Activated CD4-positive, alpha-beta T cell treated with anti-CD3 and anti-CD28 coated beads, Interleukin-2, Interleukin-4, amounts not matched to agents 100 ng/mL and 50 ng/mL, durations not matched to agents 16 hours and 8 hours (primary cell): Measurements from ENCODE around the gene AGFG1.

ENCODE experiments used
- DNase-seq: peaks from one replicate; pipeline ENCODE4 v3.0.0-alpha.2; 2020; ENCODE audit warnings: low spot score

The AGFG1 gene

DNA sequence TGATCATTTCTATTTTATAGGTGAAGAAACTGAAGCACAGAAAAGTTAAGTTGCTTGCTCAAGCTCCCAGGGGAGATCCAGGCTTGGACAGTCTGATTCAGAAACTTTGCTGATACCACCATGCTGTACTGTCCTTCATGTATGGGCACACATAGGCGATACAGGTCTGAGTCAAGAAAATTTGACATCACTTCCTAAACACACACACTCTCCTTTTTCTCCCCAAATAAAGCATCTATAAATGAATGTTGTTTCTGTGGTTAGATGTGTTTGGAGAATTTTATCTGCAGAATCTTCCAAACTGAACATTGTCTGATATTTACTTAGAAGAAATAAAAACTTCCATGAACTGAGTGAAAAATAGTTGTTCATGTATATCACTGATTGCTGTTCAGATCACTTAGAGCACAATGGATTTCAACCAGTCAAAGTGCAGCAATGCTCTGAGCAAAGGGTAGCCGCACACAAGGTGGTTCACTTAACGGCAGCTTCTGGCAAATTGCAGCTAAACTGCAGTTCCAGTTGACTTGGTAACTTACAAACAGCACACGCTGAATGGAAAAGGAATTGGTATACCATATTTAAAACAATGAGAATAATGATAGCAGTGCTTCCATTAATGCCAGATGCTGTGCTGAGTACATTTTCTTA is 10.0 kb upstream of the AGFG1 start:
- peak; percentile 41 for DNase-seq

DNA sequence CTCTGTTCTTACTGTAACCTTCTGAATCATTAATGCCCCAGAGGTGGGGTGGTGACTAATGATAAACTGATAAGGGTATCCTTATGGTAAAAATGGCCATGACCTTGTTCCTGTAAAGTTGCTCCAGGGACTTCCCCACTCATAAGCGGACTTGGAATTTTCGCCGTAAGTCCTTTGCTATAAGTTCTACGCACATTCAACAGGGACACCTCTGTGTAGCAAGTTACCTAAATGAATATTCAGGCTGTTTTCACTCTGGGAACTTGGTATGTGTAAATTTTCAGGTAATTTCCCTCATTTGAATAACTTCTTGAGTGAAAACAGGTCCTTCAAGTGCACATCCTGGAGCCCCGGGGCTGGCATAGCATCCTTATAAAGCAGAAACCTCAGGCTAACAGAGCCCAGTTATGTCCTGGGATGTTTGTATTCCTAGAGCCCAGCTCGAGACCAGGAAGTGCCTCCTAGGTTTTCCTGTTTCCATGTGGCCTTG is 9.4 kb upstream of the AGFG1 start:
- DNase-seq, result peak; percentile 66

DNA sequence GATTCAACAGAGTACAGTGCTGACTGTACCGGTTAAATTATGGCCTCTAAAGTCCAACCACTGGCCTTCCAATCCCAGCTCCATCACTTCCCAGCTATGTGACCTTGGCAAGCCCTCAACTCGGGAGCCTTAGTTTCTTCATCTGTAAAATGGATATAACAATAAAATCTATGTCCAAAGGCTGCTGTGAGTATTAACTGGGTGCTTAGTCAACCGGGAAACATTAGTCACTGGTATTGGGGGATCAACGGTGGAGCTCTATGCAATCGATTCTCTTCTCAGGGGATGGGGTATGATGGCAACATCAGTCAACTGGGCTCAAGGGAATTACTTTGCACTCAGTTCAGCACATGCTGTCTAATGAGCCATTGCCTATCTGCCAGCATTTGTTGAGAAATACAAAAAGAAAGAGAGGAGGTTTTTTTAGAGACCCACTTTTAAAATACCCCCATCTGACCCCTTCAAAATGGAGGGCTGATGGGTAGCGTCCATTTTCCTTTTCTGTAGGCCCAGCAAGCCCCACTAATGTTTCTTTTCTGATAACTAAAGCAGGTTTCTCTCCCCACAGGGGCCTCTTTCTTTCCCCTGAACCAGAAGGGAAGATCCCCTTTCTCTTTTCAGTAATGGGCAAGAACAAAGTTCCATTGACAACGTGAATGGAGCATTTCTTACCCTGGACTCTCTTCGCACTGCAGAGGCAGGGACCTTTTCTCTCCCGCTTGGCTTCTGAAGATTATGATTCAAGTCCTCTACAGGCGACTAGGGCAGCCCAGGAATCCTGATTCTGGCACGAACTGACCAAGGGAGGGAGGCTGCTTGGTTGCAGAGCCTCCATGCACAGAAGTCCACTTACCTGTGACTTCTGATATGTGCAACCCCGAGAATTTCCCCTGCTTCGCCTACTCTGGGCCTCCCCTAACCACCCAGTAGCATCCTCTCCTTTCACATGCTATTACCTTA is 8.7 kb upstream of the AGFG1 start:
- peak; percentile 62 for DNase-seq

DNA sequence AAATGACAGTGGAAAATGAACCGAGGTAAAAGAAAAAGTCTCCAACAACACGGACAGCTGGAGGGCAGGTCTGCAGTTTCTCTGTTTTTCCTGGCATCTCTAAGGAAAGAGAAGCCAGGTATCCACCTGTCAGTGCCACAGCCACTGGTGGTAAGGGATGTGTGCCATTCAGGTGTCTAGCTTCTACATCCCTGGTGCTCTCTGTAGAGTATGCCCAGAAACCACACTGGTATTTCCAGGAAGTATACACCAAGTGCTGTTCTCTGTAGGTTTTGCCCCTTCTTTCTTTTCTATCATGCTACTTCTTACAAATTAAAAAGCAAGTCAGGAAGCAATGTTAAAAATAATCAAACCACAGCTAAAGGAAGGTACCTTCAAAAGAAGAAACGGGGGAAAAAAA is 7.6 kb upstream of the AGFG1 start:
- peak; percentile 54 for DNase-seq

DNA sequence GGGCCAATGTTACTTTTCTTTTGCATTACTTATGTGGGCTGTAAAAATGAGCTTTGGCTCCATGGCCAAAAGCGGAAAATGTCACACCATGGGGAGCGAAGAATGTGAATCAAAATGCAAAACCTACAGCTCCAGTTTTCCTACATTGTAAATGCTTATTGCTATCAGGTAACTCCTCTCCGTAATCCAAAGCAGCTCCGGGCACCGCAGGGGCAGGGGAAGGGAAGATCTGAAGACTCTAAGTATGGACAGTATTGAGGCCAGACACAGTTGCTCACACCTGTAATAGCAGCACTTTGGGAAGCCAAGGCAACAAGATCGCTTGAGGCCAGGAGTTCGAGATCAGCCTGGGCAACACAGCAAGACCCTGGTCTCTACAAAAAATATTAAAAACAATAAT is 7.1 kb upstream of the AGFG1 start:
- DNase-seq, result no peak

DNA sequence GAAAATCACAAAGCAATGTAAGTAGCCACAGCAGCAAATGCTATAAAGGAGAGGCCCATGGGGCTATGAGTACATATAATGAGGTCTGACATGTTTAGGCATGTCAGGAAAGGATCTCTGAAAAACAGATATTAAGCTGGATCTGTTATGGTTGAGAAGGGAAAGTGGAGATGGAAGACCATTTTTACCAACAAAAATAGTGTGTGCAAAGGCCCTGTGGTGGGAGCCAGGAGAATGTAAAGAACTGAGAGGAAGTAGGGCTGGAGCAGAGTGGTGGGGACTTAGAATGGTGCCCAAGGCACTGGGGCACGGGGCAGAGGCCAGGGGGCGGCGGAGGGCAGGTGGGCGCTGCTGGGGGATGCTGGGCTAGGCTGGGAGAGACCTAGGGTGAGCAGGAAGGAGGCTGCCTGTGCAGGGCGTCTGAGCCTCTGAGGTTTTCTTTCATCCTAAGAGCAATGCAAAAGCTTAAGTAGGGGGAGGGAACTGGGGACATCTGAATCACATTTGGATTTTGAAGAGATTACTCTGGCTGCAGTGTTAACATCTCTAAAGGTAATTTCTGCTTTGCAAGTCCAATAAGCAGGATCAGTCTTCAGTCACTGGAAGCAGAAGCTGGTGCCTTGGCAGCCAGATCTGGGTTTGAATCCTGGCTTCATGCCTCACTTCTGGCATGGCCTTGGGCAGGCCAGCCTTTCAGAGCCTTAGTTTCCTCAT is 4.9 kb upstream of the AGFG1 start:
- DNase-seq, result no peak

DNA sequence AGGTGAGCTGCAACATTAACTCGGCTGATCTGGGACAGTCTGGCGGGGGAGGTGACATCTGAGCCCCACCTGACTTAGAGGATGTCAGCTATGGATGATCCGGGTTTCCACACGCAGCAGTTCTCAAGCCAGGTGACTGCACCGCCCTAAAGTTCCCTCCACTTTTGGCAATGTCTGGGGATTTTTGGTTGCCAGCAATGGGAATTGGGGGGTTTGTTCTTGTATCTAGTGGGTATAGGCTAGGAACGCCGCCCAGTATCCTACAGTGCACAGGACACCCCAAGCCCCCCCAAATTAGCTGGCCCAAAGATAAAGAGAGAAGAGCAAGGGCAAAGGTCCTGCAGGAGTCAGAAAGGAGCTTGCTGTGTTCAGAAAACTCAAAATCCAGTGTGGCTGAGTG is 544 bp upstream of the AGFG1 start:
- no peak for DNase-seq

DNA sequence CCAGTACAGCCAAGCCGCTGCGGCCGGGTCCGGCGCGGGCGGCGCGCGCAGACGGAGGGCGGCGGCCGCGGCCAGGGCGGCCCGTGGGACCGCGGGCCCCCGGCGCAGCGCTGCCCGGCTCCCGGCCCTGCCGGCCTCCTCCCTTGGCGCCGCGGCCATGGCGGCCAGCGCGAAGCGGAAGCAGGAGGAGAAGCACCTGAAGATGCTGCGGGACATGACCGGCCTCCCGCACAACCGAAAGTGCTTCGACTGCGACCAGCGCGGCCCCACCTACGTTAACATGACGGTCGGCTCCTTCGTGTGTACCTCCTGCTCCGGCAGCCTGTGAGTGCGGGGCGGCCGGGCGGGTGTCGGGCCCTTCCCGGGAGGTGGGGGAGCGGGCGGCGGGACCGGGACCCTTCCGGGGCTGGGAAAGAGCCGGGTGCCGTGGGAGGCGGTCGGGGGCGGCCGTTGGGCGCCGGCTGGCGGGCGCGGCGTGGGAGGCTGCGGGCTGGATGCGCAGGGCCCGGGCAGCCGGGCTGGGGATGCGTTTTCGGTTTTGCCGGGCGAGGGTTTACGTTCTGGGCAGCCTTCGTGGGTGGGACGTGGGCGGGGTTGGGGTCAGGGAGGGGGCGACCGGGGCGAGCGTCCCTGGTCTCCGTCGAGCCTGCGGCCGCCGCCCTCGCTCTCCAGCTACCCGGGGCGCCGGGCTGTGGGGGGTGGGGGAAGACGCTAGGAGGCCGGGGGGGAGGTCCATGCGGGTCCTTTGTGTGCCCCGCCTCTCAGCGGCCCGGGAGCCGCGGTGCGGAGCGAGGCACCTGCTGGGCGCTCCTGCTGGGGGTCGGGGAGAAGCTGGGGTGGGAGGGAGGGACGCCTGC is 537 bp downstream of the AGFG1 start:
- DNase-seq, result peak; percentile 27

DNA sequence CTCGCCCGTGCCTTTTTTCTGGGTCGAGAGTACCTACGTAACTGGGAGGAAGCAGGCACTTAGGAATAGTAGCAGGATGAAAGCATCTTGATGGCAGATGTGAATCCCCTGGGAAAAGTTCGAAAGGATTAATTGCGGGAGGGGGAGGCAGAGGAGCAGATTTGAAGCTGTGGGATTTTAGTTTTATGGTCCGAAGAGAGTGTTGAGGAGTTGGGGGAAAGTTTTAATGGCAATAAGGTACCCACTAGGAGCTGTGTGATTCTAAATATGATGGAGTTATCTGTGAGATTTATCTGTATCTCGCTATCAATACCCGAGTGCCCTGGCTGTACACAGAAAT is 1.1 kb downstream of the AGFG1 start:
- no peak for DNase-seq

DNA sequence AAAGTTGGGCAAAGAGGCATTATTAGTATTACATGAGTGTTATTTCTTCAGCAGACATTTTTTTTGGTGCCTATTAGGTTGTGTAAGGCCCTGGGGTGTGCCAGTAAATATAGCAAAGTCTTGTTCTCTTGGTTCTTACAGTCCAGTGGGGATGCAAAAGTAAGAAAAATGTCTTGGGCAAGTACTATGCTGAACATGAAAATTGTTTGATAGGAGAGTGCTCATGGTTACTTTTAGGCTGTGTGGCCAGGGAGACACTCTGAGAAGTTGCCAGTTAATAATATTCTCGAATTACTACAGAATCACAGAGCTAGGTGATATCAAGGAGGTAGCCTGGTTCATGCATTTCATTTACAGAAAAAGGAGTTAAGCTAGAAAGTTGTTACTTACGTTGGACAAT is 1.9 kb downstream of the AGFG1 start:
- DNase-seq, result no peak

DNA sequence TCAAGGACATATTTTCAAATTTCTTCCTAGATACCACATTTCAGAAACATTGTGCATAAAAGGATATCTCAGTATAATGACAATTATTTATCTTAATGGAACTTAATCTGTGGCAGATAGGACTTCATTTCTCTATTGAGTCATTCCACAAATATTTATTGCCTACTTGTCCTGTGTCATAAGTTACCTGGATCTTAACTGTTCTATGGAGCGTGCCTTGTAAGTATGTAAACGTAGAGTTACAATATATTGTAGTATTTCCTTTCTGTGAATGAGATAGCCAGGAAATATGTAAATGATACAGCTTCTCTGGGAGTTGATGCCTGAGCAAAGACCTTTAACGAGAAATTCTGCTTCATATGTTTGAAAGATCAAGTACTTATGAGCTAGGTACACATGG is 2.5 kb downstream of the AGFG1 start:
- no peak for DNase-seq

DNA sequence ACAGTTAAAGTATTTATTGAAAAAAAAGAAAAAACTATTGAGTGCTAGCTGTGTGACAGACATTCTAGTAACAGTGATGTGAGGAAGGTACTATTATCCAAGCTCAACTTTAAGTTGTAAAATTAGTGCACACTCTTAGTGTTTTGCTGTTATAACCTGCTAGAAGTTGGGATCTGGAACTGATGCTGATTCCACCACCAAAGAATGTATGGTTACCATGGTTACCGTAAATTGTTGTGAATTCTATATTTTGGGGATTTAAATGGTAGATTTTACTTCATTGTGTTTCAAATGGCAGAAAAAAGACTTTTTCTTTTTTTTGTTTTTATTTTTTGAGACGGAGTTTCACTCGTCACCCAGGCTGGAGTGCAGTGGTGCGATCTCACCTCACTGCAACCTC is 5.3 kb downstream of the AGFG1 start:
- no peak for DNase-seq

DNA sequence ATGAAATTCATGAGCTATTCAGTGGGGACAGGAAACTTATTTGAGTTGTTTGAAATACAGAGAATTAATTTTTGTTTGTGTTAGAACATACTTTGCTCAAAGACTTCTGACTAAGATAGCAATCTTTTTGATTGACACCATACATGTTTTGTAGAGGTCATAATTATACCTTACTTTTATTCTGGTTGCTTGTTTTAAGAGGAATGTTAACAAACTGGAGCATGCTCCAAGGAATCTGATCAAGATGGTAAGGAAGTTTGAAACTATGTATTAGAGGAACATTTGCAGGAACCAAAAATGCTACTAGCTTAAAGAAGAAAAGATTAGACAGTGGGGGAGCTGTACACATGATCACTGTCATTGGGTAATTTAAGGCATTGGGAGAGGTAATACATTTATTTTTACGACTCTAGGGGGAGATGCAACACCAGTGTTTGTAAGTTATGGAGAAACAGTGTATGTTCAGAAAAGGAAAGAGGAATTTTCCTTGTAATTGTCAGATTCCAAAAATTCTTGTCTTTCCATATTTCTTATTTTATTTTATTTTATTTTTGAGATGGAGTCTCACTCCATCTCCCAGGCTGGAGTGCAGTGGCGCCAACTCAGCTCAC is 8.0 kb downstream of the AGFG1 start:
- DNase-seq, result no peak

DNA sequence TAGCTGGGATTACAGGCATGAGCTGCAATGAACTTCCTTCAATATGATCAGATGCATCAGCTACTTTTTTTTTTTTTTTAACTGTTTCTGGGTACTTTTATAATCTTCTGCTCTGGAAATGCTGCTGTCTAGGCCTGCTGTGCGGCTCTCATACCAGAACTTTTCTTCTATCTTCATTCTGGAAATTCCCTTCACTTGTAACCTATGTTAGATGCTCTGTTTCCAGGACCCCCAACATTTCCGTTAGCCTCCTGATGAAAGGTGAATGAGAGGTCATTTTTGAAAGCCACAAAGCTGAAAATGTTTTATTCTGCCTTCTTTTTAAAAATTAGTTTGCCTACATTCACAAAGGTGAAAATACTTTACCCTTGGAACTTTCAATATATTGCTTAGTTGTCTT is 8.6 kb downstream of the AGFG1 start:
- no peak for DNase-seq

DNA sequence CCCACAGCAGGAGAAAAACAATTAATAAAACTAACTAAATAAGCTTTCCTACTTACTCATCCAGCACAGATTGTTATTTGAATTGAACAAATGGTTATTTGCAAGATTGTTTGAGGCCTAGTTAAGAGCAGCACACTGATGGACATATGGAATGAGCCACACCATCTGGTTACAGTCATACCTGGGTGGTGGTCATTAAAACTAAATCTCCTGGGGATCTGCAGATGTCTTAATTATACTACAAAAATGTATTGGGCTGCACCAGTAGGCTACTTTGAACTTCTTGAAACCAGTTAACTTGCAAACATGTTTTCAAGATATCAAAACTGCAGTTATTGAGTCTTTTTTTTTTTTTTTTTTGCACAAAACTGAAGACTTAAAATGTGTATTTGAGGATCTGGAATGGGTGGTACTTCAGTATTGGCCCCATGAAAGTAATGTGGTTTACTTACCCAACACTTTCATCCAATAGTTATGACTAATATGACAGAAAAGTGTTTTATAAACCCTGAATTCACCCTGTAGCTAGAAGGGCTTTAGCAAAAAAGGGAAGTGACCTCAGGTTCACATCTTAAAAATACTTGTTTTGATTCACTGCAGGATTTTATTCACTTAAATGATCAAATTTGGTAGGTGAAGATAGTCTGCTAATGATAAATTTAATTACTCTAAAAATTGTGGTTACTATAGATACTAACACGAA is 10.8 kb downstream of the AGFG1 start:
- peak; percentile 35 for DNase-seq

DNA sequence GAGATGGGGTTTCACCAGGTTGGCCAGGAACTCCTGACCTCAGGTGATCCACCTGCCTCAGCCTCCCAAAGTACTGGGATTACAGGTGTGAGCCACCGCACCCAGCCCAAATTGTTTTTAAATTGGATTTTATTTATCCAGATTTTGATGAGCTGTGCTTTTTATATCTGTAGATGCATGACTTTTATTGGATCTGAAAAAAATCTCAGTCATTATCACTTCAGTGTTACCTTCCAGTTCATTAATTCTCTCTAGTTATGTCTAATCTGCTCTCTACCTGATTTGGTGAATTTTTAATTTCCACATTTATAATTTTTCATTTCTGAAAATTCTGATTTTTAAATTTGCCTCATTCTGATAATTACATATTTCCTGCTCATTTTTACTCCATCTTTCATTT is 13.5 kb downstream of the AGFG1 start:
- DNase-seq, result no peak

DNA sequence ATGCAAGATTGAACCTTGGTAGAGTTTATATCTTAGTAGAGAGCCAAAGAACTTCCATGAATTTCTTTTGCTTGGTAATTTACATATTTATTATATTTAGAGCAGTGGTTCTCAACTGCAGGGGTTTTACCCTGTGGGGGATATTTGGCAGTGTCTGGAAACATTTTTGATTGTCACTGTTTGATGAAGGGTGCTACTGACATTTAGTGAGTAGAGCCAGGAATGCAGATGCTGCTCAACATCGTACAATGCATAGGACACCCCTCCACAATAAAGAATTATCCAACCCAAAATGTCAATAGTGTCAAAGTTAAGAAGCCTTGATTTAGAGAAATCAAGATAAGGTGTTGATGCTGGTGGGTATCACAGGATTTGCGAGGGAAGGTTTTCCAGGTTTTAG is 14.7 kb downstream of the AGFG1 start:
- DNase-seq, result no peak

DNA sequence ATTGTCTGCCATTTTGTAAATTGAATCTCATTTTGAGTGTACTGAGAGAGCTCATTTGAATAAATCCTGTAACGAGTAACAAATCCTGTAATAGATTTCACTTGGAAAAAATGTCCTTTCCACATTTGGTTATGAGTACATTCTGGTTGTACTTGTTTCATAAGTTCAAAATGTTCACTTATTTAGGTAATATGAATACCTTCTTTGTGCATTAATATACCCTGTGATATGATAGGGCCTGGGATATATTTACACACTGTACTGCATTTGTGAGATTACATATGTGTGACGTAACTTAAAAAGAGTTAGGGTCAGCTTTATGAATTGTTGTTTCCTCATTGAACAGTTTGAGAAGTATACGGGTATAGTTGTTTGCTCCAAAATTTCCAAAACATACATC is 16.1 kb downstream of the AGFG1 start:
- no peak for DNase-seq

DNA sequence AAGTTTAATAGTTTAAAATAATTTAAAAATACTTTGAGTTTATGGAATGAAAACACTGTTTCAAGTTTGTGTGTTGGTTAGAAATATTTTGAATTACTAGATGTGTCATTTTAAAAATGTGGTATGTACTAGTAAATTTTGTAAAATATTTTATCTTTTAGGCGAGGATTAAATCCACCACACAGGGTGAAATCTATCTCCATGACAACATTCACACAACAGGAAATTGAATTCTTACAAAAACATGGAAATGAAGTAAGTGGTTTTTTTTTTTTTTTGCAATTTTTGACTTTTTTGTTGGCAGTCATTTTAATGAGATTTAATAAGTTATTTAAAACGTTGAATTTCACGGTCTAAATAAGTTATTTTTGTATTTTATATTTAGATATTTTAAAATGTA is 19.4 kb downstream of the AGFG1 start:
- DNase-seq, result no peak

DNA sequence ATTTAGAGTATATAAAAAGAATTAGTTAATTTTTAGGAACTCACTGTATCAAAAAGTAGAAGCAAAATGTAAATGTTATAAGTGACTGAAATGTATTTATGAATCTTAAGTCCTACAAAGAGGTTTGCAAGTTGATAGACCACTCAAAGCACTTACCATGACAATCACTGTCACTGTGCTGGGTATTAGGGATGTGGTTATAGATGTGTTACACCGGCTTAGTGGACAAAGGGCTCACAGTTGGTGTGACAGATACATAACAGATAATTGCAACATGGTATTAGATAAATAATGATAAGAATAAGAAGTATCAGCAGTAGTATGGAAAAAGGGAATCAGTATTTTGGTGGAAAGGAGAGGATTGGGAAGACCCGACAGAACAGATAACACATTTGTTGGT is 21.6 kb downstream of the AGFG1 start:
- no peak for DNase-seq

DNA sequence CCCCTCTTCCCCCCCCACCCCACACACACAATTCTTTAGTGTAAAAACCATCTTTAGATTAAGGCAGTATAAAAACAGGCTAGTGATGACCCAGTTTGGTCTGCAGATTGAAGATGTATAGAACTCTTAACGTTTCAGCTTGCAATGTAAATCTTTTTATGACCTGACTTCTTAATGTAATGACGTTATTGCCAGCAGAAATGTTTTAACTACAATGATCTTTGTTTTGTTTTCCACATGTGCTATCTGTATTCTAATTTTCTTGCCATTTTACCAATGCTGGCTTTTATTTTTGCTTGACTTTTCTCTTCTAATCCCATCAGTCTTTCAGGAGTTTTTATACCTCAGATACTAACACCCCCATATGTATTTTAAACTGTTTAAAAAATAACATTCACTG is 25.2 kb downstream of the AGFG1 start:
- DNase-seq, result no peak
